ENCODE data around the gene PLEKHM3.

PLEKHM3 gene

GRCh38 chr2:208025037-208025813, at the start of gene PLEKHM3:
Gene PLEKHM3 (minus strand): TSS chr2:208025527. CDS start chr2:208001639, 23,888 bp downstream.
- DNase-seq (ENCODE audit: low read depth) = peak; percentile 86

- DNase-seq (ENCODE audit: low read depth) = no peak
Measured at GRCh38 chr2:208074610-208075356, 49.5 kb upstream of the PLEKHM3 start.

GRCh38 chr2:208072250-208072892, 47.0 kb upstream of the PLEKHM3 start:
- peak; percentile 69 for DNase-seq (ENCODE audit: low read depth)

- DNase-seq (ENCODE audit: low read depth) = peak; percentile 32
Measured at GRCh38 chr2:208069186-208069585, 43.9 kb upstream of the PLEKHM3 start.

GRCh38 chr2:208066016-208066415, 40.7 kb upstream of the PLEKHM3 start:
- no peak for DNase-seq (ENCODE audit: low read depth)

- no peak for DNase-seq (ENCODE audit: low read depth)
Measured at GRCh38 chr2:208065476-208065875, 40.1 kb upstream of the PLEKHM3 start.

GRCh38 chr2:208064220-208064961, 39.1 kb upstream of the PLEKHM3 start:
- DNase-seq (ENCODE audit: low read depth) = peak; percentile 91

GRCh38 chr2:208062961-208063360, 37.6 kb upstream of the PLEKHM3 start:
- DNase-seq (ENCODE audit: low read depth) = no peak

GRCh38 chr2:208062113-208062512, 36.8 kb upstream of the PLEKHM3 start:
- DNase-seq (ENCODE audit: low read depth) = peak; percentile 73

- DNase-seq (ENCODE audit: low read depth) = no peak
Measured at GRCh38 chr2:208057108-208057507, 31.8 kb upstream of the PLEKHM3 start.

GRCh38 chr2:208049441-208049840, 24.1 kb upstream of the PLEKHM3 start:
- DNase-seq (ENCODE audit: low read depth) = no peak

- DNase-seq (ENCODE audit: low read depth) = no peak
Measured at GRCh38 chr2:208049006-208049405, 23.7 kb upstream of the PLEKHM3 start.

- DNase-seq (ENCODE audit: low read depth) = no peak
Measured at GRCh38 chr2:208047840-208048239, 22.5 kb upstream of the PLEKHM3 start.

GRCh38 chr2:208046686-208047085, 21.4 kb upstream of the PLEKHM3 start:
- DNase-seq (ENCODE audit: low read depth) = peak; percentile 30

GRCh38 chr2:208042450-208042849, 17.1 kb upstream of the PLEKHM3 start:
- DNase-seq (ENCODE audit: low read depth) = no peak

GRCh38 chr2:208042041-208042440, 16.7 kb upstream of the PLEKHM3 start:
- peak; percentile 46 for DNase-seq (ENCODE audit: low read depth)

GRCh38 chr2:208040199-208041171, 15.2 kb upstream of the PLEKHM3 start:
- peak; percentile 80 for DNase-seq (ENCODE audit: low read depth)

- no peak for DNase-seq (ENCODE audit: low read depth)
Measured at GRCh38 chr2:208039376-208040110, 14.2 kb upstream of the PLEKHM3 start.

- DNase-seq (ENCODE audit: low read depth) = peak; percentile 19
Measured at GRCh38 chr2:208037564-208038487, 12.5 kb upstream of the PLEKHM3 start.
